ENCODE measurements around the gene MCF2L. TPM values are rescaled to one million over a fixed set of nuclear protein-coding genes. Genes with fewer than 3 reads are reported as not detected.

MCF2L gene
- total RNA-seq, 1 donor from 2014 or later = 41.2 TPM

GRCh38 chr13:113001241-113002140 lies 32.5 kb downstream of the MCF2L start:
- Histone ChIP-seq H3K27me3 (ENCODE audit: low read depth) (peaks cover 11% of the 10 kb centered on the region), H3K4me1 (peaks cover 74% of the 10 kb centered on the region), H3K9me3 (replicated peaks) (no peaks in the 10 kb centered on the region), H3K4me3 (peak overlapping the region; percentile 60), H3K36me3 (peaks cover 6% of the 10 kb centered on the region), H3K27ac (replicated peaks) (peak overlapping the region; percentile 50)
- no peak for DNase-seq
- intact Hi-C loops (cut with micrococcal nuclease) = no loop called here
- no peak for TF ChIP-seq CTCF (IDR thresholded peaks at IDR 0.05; ENCODE audit: borderline replicate concordance)

- peaks cover 11% of the 10 kb centered on the region for H3K27me3 ChIP-seq (ENCODE audit: low read depth)
- peaks cover 6% of the 10 kb centered on the region for H3K36me3 ChIP-seq
- no peak for DNase-seq
- H3K4me3 ChIP-seq = peak overlapping the region; percentile 60
- TF ChIP-seq CTCF (IDR thresholded peaks at IDR 0.05; ENCODE audit: borderline replicate concordance) = peak; percentile 47
- peaks cover 73% of the 10 kb centered on the region for H3K4me1 ChIP-seq
- H3K27ac ChIP-seq (replicated peaks) = peak overlapping the region; percentile 50
- H3K9me3 ChIP-seq (replicated peaks) = no peaks in the 10 kb centered on the region
- intact Hi-C loops (cut with micrococcal nuclease) = no loop called here
Measured at GRCh38 chr13:113002206-113002912, 33.3 kb downstream of the MCF2L start.

- Histone ChIP-seq H3K36me3 (peaks cover 6% of the 10 kb centered on the region), H3K27ac (replicated peaks) (no peak overlapping the region), H3K9me3 (replicated peaks) (no peaks in the 10 kb centered on the region), H3K4me3 (no peak overlapping the region), H3K4me1 (peaks cover 68% of the 10 kb centered on the region), H3K27me3 (ENCODE audit: low read depth) (peaks cover 11% of the 10 kb centered on the region)
- DNase-seq = no peak
- TF ChIP-seq CTCF (IDR thresholded peaks at IDR 0.05; ENCODE audit: borderline replicate concordance) = no peak
- intact Hi-C loops (cut with micrococcal nuclease) = no loop called here
Measured at GRCh38 chr13:113002913-113003290, 33.9 kb downstream of the MCF2L start.

GRCh38 chr13:113004126-113004525 lies 35.1 kb downstream of the MCF2L start:
- no peak overlapping the region for H3K4me3 ChIP-seq
- DNase-seq = no peak
- intact Hi-C loops (cut with micrococcal nuclease) = no loop called here
- H3K9me3 ChIP-seq (replicated peaks) = no peaks in the 10 kb centered on the region
- H3K36me3 ChIP-seq = peaks cover 6% of the 10 kb centered on the region
- H3K27ac ChIP-seq (replicated peaks) = no peak overlapping the region
- peaks cover 11% of the 10 kb centered on the region for H3K27me3 ChIP-seq (ENCODE audit: low read depth)
- TF ChIP-seq CTCF (IDR thresholded peaks at IDR 0.05; ENCODE audit: borderline replicate concordance) = no peak
- H3K4me1 ChIP-seq = peaks cover 67% of the 10 kb centered on the region

GRCh38 chr13:113005076-113005865 lies 36.3 kb downstream of the MCF2L start:
- no peak for DNase-seq
- Histone ChIP-seq H3K27ac (replicated peaks) (no peak overlapping the region), H3K4me3 (no peak overlapping the region), H3K4me1 (peaks cover 69% of the 10 kb centered on the region), H3K27me3 (ENCODE audit: low read depth) (peaks cover 11% of the 10 kb centered on the region), H3K9me3 (replicated peaks) (no peaks in the 10 kb centered on the region), H3K36me3 (peaks cover 6% of the 10 kb centered on the region)
- intact Hi-C loops (cut with micrococcal nuclease) = no loop called here
- TF ChIP-seq CTCF (IDR thresholded peaks at IDR 0.05; ENCODE audit: borderline replicate concordance) = no peak
